SU-DHL-6 (cell line): ENCODE results near the gene PPARG.

Experiments used
- H2AFZ ChIP-seq: fragments of 200-600 bp; sonication (generic); 2 replicates; pipeline ENCODE4 v1.6.1; 2014; ENCODE audit warnings: low read depth, mild to moderate bottlenecking, moderate library complexity, mixed read lengths, antibody characterized with exemption, low read length; ENCODE audit not compliant: severe bottlenecking
- H3F3A ChIP-seq: fragments of 200-600 bp; shearing (Covaris generic); 2 replicates; pipeline ENCODE4 v1.6.0; 2016; ENCODE audit warnings: antibody characterized with exemption, mild to moderate bottlenecking; ENCODE audit not compliant: insufficient read depth
- H3K27ac ChIP-seq: fragments of 200-600 bp; sonication (generic); 2 replicates; pipeline ENCODE4 v1.5.1; 2016; ENCODE audit warnings: low read depth, mild to moderate bottlenecking, low read length, moderate library complexity, mixed read lengths
- H3K27me3 ChIP-seq: fragments of 200-600 bp; sonication (generic), shearing (Covaris generic); 2 replicates; pipeline ENCODE4 v1.6.0; 2014; ENCODE audit warnings: mild to moderate bottlenecking, low read length
- H3K36me3 ChIP-seq: fragments of 200-600 bp; sonication (generic); 2 replicates; pipeline ENCODE4 v1.6.1; 2014; ENCODE audit warnings: mild to moderate bottlenecking, low read length, mixed read lengths
- H3K4me2 ChIP-seq: fragments of 300-600, 200-600 bp; shearing (Covaris generic), sonication (generic); 2 replicates; pipeline ENCODE4 v1.6.0; 2014; ENCODE audit warnings: low read length, low read depth, mild to moderate bottlenecking; ENCODE audit not compliant: poor library complexity, severe bottlenecking
- H3K4me3 ChIP-seq: fragments of 200-600 bp; sonication (generic); 2 replicates; pipeline ENCODE4 v1.5.1; 2014; ENCODE audit warnings: antibody characterized with exemption, low read length, mild to moderate bottlenecking, mixed read lengths; ENCODE audit not compliant: insufficient read depth, poor library complexity, severe bottlenecking
- H3K79me2 ChIP-seq: fragments of 200-600 bp; sonication (generic); 2 replicates; pipeline ENCODE4 v1.6.1; 2014; ENCODE audit warnings: mild to moderate bottlenecking, low read length, moderate library complexity; ENCODE audit not compliant: insufficient read depth
- H3K9ac ChIP-seq: fragments of 200-600 bp; sonication (generic); 2 replicates; pipeline ENCODE4 v1.7.0; 2014; ENCODE audit warnings: mild to moderate bottlenecking, low read length
- H3K9me2 ChIP-seq: fragments of 200-600 bp; sonication (generic); replicated peaks from 2 replicates; pipeline ENCODE4 v1.6.1; 2014; ENCODE audit warnings: low read length; ENCODE audit not compliant: insufficient read depth
- H3K9me3 ChIP-seq: fragments of 200-600 bp; sonication (generic); 2 replicates; pipeline ENCODE4 v1.6.1; 2014; ENCODE audit warnings: low read length, mixed read lengths; ENCODE audit not compliant: insufficient read depth
- H4K20me1 ChIP-seq: fragments of 200-600 bp; sonication (generic); 2 replicates; pipeline ENCODE4 v1.6.1; 2014; ENCODE audit warnings: low read depth, mild to moderate bottlenecking, antibody characterized with exemption, low read length, moderate library complexity, mixed read lengths
- EZH2phosphoT487 ChIP-seq: fragments of 200-600 bp; sonication (generic), shearing (Covaris generic); conservative IDR thresholded peaks from 2 replicates; pipeline ENCODE4 v1.6.1; 2018; ENCODE audit warnings: mild to moderate bottlenecking, antibody characterized with exemption, low read length, moderate library complexity, mixed read lengths
- TF ChIP-seq, protein P1 (sequence below): fragments of 200-600 bp; sonication (generic); IDR thresholded peaks from one replicate; pipeline ENCODE4 v1.5.1; 2017; ENCODE audit warnings: antibody characterized with exemption, mild to moderate bottlenecking, low read length, moderate library complexity; ENCODE audit not compliant: insufficient read depth, poor library complexity, severe bottlenecking

Gene PPARG

DNA sequence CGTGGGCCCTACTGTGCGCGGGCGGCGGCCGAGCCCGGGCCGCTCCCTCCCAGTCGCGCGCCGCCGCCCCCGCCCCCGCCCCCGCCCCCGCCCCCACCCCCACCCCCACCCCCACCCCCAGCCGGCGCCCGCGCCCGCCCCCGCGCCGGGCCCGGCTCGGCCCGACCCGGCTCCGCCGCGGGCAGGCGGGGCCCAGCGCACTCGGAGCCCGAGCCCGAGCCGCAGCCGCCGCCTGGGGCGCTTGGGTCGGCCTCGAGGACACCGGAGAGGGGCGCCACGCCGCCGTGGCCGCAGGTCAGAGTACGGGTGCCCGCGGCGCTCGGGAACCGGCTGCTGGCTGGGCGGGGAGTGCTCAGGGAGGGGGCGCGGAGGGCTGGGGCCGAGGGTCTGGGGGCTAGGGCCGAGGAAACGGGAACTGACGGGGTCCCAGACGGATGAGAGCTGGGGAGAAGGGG, 1.1 kb upstream of the PPARG start:
- Histone ChIP-seq H3K4me2 (no peak overlapping the region), H3K4me3 (no peak overlapping the region), H3K27ac (no peak overlapping the region), H3K9ac (no peak overlapping the region), H3K36me3 (no peaks in the 10 kb centered on the region), H3F3A (no peaks in the 10 kb centered on the region), H3K9me3 (no peaks in the 10 kb centered on the region), H4K20me1 (no peaks in the 10 kb centered on the region), H3K9me2 (no peaks in the 10 kb centered on the region), H2AFZ (no peak overlapping the region), H3K79me2 (no peaks in the 10 kb centered on the region), H3K27me3 (no peaks in the 10 kb centered on the region)
- TF ChIP-seq, protein P1, sequence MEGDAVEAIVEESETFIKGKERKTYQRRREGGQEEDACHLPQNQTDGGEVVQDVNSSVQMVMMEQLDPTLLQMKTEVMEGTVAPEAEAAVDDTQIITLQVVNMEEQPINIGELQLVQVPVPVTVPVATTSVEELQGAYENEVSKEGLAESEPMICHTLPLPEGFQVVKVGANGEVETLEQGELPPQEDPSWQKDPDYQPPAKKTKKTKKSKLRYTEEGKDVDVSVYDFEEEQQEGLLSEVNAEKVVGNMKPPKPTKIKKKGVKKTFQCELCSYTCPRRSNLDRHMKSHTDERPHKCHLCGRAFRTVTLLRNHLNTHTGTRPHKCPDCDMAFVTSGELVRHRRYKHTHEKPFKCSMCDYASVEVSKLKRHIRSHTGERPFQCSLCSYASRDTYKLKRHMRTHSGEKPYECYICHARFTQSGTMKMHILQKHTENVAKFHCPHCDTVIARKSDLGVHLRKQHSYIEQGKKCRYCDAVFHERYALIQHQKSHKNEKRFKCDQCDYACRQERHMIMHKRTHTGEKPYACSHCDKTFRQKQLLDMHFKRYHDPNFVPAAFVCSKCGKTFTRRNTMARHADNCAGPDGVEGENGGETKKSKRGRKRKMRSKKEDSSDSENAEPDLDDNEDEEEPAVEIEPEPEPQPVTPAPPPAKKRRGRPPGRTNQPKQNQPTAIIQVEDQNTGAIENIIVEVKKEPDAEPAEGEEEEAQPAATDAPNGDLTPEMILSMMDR: no peak
- TF ChIP-seq EZH2phosphoT487: no peak

DNA sequence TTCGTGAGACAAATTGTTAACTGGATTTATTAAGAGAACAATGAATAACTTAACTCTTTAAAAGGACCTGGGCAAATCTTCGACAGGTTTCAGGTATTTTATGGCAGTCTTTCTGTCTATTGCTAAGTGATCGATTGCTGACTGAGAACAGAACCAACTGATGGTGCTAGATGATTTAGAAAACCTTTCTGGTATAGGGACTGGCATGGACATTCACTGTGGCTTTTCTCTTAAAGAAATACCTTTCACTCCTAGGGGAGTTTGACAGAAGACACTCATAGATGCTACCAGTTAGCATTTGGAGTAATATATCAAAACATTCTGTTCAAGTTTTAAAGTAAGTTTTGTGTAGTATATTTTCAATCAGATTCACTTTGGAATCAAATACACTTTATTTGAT, 654 bp downstream of the PPARG start:
- no peaks in the 10 kb centered on the region for H3K36me3 ChIP-seq
- no peak overlapping the region for H3K9ac ChIP-seq
- TF ChIP-seq EZH2phosphoT487: no peak
- TF ChIP-seq, protein P1: no peak
- H3K4me2 ChIP-seq: no peak overlapping the region
- H4K20me1 ChIP-seq: no peaks in the 10 kb centered on the region
- no peaks in the 10 kb centered on the region for H3K27me3 ChIP-seq
- H3K27ac ChIP-seq: no peak overlapping the region
- H3F3A ChIP-seq: no peaks in the 10 kb centered on the region
- no peaks in the 10 kb centered on the region for H3K9me2 ChIP-seq
- H2AFZ ChIP-seq: no peak overlapping the region
- no peaks in the 10 kb centered on the region for H3K9me3 ChIP-seq
- H3K79me2 ChIP-seq: no peaks in the 10 kb centered on the region
- H3K4me3 ChIP-seq: no peak overlapping the region

DNA sequence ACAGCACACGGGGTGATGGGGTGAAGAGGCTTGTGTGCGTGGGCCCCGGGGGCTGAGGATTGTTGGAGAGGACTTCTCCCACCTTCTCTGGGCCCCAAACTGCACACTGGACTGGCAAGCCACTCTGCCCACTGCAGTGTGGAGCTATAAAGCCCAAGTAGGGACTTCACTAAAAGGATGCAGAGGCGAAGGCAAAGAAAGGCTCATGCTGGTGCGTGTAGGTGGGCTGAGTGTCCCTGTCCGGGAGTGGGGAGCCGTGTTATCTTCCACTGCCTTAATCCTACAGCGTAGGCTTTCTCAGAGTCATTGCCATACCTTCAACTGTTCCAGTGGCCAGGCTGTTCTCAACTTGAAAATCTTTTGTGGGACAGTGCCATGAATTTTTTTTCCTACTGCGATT, 3.9 kb downstream of the PPARG start:
- no peaks in the 10 kb centered on the region for H3K9me2 ChIP-seq
- no peaks in the 10 kb centered on the region for H3K27me3 ChIP-seq
- no peak overlapping the region for H3K27ac ChIP-seq
- no peak overlapping the region for H3K4me2 ChIP-seq
- no peaks in the 10 kb centered on the region for H3K9me3 ChIP-seq
- TF ChIP-seq, protein P1: no peak
- TF ChIP-seq EZH2phosphoT487: no peak
- H4K20me1 ChIP-seq: no peaks in the 10 kb centered on the region
- no peak overlapping the region for H3K4me3 ChIP-seq
- no peak overlapping the region for H3K9ac ChIP-seq
- no peak overlapping the region for H2AFZ ChIP-seq
- no peaks in the 10 kb centered on the region for H3K79me2 ChIP-seq
- no peaks in the 10 kb centered on the region for H3F3A ChIP-seq
- H3K36me3 ChIP-seq: no peaks in the 10 kb centered on the region
